ENCODE results near the gene COL4A2.

The COL4A2 gene

DNA sequence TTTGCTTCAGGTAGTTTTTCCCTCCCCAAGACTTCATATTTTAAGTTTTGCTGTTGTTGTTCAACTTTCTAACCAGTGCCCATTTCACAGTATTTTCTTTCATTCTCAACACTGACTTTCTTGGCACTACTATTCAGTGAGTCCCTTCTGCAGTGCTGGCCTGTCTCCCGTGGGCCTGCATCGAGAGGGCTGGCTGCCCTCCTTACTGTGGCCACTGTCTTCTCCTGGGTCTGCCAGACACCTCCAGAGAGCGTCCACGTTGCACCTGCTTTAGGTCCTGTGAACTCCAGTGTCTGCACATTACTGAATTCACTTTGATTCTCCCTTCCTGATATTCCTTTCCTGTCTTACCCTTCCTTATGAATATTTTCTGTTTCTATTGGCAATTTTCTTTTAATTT, 27.4 kb upstream of the COL4A2 start:
- no peak for TF ChIP-seq CTCF (IDR thresholded peaks at IDR 0.05)

DNA sequence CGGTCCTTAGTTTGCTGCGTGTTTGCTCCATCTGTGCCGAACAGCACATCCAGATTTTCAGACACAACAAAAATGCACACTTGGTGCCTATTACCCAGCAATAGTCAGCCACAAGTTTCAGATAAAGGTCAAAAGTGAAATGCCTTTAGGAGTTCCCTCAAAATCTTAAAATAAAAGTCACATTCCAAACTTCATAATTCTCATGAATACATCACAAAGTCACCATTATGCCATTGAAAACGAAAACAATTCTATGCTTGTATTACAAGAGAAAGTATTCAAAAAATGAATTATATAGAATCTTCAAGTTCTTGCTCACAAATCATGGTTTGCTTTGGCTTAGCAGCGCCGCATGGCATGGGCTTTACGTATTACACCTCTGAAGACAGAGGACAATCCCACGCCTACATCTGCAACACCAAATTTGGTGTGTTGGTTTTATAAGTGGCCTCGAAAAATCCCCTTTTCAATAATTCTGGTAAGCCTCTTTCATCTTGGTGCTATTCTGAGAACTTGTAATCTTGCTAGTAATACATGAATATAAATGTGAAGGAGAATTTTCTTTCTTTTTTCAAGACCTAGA, 26.8 kb upstream of the COL4A2 start:
- no peak for TF ChIP-seq CTCF (IDR thresholded peaks at IDR 0.05)

DNA sequence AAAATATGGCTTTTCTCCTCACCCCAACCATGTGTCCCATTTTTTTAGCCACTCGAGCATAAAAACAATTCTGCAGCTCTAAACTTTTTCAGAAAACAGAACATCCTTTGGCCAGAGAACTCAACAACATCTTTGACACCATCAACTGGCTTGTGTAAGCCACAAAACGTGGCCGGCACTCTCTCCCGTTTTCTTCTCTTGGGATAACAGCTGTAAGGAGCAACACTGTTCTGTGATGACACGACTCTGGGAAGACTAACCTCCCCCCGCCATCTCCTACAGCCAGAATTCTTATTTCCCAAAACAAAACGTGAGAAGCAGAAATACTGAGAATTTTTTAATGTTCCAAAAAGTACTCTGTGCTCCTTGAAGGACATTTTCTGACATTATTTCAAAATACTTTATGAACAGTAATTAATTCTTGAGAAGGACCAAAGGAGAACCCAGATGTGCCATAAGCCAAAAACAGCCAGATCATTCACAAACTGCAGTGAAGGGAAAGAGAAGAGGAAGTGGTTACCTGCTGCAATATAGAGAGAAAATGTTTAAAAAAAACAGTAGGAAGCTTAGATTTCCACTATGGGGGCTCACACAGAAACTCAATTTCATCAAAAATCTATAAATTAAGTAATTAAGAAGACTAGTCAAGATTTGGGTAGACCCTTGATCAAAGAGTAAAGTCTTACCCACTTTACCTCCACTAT, 25.9 kb upstream of the COL4A2 start:
- TF ChIP-seq CTCF (IDR thresholded peaks at IDR 0.05): no peak

DNA sequence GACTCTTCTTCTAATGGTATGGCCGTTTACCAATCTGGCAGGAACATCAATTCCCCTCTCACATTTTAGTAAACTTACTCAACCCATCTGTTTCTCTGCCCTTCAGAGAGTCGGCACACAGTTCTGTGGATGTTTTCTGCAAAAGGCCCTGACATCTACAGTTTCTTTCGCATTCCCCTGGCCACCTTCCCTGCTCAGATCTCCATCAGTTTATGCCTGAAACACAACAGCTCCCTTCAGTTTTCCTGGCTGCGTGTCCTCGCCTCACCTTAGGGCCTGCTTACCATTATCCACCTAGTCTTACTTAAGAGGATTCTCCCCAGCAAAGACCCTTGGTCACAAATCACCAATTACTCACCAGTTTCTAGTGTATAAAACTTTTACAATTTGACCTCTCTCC, 25.3 kb upstream of the COL4A2 start:
- no peak for TF ChIP-seq CTCF (IDR thresholded peaks at IDR 0.05)

DNA sequence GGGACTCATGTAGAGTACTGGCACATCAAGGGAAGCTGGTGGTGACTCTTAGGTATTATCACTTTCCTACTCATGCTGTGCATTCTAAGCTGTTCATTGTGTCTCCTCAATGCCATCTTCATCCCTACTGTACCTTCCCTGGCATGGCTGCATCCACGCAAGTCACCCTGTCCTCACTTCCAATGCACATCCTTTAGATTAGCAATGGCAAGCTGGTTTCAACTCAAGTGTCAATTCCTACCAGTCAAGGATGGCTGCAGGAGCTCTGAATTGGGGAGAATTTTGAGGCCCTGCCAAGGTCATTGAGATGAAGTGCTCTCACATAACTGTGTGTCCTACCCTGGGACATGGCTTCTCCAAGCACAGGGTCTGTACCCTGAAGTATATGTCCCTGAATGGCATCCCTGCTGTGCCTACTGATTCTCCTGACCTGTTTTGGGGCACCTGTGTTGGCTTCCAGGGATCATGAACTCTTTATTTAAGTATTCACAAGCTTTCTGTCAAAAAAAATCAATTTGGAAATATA, 24.7 kb upstream of the COL4A2 start:
- no peak for TF ChIP-seq CTCF (IDR thresholded peaks at IDR 0.05)

- no peak for TF ChIP-seq CTCF (IDR thresholded peaks at IDR 0.05)
Measured at GRCh38 chr13:110283736-110284517, 23.2 kb upstream of the COL4A2 start.

GRCh38 chr13:110284779-110285484, 22.2 kb upstream of the COL4A2 start:
- TF ChIP-seq CTCF (IDR thresholded peaks at IDR 0.05): no peak
